KMS-11 (cell line): Measurements from ENCODE around the gene APCDD1.

Experiments used
- H2AFZ ChIP-seq: fragments of 200-600 bp; sonication (generic); 2 replicates; pipeline ENCODE4 v1.6.1; 2016; ENCODE audit warnings: antibody characterized with exemption, mixed run types, low read depth
- H3K27ac ChIP-seq: fragments of 200-600 bp; sonication (generic); 2 replicates; pipeline ENCODE4 v1.6.1; 2016; ENCODE audit warnings: mild to moderate bottlenecking, mixed run types
- H3K27me3 ChIP-seq: fragments of 200-600 bp; sonication (generic); 2 replicates; pipeline ENCODE4 v1.6.1; 2017; ENCODE audit warnings: mild to moderate bottlenecking, low read depth, mixed run types, moderate library complexity; ENCODE audit not compliant: insufficient read depth
- H3K36me3 ChIP-seq: fragments of 200-600 bp; sonication (generic); 2 replicates; pipeline ENCODE4 v1.6.1; 2017; ENCODE audit warnings: mild to moderate bottlenecking, mixed run types; ENCODE audit not compliant: insufficient read depth
- H3K4me1 ChIP-seq: fragments of 200-600 bp; sonication (generic); 2 replicates; pipeline ENCODE4 v1.6.1; 2016; ENCODE audit warnings: mild to moderate bottlenecking, low read depth, mixed run types; ENCODE audit not compliant: poor library complexity, severe bottlenecking
- H3K4me2 ChIP-seq: fragments of 200-600 bp; sonication (generic); 2 replicates; pipeline ENCODE4 v1.7.0; 2016; ENCODE audit warnings: mild to moderate bottlenecking, mixed run types
- H3K4me3 ChIP-seq: fragments of 200-600 bp; sonication (generic); IDR thresholded peaks from 2 replicates; pipeline ENCODE4 v1.6.1; 2017; ENCODE audit warnings: low read depth, low read length, mixed read lengths; ENCODE audit not compliant: insufficient read depth
- H3K79me2 ChIP-seq: fragments of 200-600 bp; sonication (generic); 2 replicates; pipeline ENCODE4 v1.6.1; 2016; ENCODE audit warnings: low read depth, mixed run types; ENCODE audit not compliant: insufficient read depth
- H3K9ac ChIP-seq: fragments of 200-600 bp; sonication (generic); 2 replicates; pipeline ENCODE4 v1.6.1; 2016; ENCODE audit warnings: mild to moderate bottlenecking, mixed run types
- H4K20me1 ChIP-seq: fragments of 200-600 bp; sonication (generic); 2 replicates; pipeline ENCODE4 v1.6.1; 2016; ENCODE audit warnings: mild to moderate bottlenecking, mixed run types; ENCODE audit not compliant: insufficient read depth
- TF ChIP-seq, protein P1 (sequence below): fragments of 200-600 bp; sonication (generic); conservative IDR thresholded peaks from 2 replicates; pipeline ENCODE4 v1.6.1; 2017; ENCODE audit warnings: low read depth, mild to moderate bottlenecking, antibody characterized with exemption, low read length, moderate library complexity, mixed read lengths

APCDD1 gene

DNA sequence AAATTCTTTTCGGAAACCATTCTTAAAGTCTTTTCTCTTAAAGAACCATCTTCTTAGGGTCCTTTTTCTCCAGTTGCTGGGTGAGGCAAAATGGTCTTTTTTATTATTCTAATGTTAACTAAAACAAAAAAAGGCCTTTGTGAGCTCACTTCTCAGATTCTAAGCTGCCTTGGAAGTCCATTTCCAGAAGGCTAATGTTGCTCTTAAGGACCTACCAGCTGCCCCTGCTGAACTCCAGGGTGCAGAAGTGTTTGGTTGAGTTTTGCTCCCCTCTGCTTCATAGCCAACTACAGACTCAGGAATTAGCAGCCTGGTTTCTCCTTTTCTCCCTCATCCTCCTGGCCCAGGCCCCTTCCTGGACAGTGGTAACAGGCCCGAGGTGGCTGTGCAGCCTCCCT, 23.4 kb downstream of the APCDD1 start:
- no peak overlapping the region for H3K9ac ChIP-seq
- H3K4me1 ChIP-seq, result no peaks in the 10 kb centered on the region
- H4K20me1 ChIP-seq, result no peaks in the 10 kb centered on the region
- TF ChIP-seq, protein P1, sequence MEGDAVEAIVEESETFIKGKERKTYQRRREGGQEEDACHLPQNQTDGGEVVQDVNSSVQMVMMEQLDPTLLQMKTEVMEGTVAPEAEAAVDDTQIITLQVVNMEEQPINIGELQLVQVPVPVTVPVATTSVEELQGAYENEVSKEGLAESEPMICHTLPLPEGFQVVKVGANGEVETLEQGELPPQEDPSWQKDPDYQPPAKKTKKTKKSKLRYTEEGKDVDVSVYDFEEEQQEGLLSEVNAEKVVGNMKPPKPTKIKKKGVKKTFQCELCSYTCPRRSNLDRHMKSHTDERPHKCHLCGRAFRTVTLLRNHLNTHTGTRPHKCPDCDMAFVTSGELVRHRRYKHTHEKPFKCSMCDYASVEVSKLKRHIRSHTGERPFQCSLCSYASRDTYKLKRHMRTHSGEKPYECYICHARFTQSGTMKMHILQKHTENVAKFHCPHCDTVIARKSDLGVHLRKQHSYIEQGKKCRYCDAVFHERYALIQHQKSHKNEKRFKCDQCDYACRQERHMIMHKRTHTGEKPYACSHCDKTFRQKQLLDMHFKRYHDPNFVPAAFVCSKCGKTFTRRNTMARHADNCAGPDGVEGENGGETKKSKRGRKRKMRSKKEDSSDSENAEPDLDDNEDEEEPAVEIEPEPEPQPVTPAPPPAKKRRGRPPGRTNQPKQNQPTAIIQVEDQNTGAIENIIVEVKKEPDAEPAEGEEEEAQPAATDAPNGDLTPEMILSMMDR, result no peak
- H2AFZ ChIP-seq, result no peak overlapping the region
- H3K36me3 ChIP-seq, result no peaks in the 10 kb centered on the region
- H3K4me2 ChIP-seq, result no peak overlapping the region
- H3K27me3 ChIP-seq, result no peaks in the 10 kb centered on the region
- H3K4me3 ChIP-seq, result no peak overlapping the region
- H3K79me2 ChIP-seq, result no peaks in the 10 kb centered on the region
- no peak overlapping the region for H3K27ac ChIP-seq

DNA sequence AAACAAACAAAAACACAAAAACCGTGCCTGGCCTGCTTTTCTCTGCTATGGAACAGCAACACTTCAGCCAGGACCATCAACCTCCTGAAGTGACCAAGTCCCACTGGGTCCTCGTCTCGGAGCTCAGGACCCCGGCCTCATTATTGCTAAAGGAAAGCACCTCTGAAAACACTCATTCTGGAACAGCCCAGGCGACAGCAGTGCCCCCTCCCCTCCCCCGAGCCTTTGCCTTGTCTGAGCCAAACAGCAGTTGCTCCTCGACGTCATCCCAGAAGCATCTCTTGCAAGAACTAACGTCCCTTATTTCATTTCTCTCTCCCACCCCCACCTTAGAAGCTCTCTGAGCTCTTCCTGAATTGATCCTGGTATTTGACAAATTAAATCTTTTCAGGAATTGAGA, 27.4 kb downstream of the APCDD1 start:
- Histone ChIP-seq H3K27ac (no peak overlapping the region), H3K4me3 (no peak overlapping the region), H3K27me3 (no peaks in the 10 kb centered on the region), H3K9ac (no peak overlapping the region), H3K4me2 (no peak overlapping the region), H3K79me2 (no peaks in the 10 kb centered on the region), H4K20me1 (no peaks in the 10 kb centered on the region), H3K4me1 (no peaks in the 10 kb centered on the region), H3K36me3 (no peaks in the 10 kb centered on the region), H2AFZ (no peak overlapping the region)
- TF ChIP-seq, protein P1, result no peak

DNA sequence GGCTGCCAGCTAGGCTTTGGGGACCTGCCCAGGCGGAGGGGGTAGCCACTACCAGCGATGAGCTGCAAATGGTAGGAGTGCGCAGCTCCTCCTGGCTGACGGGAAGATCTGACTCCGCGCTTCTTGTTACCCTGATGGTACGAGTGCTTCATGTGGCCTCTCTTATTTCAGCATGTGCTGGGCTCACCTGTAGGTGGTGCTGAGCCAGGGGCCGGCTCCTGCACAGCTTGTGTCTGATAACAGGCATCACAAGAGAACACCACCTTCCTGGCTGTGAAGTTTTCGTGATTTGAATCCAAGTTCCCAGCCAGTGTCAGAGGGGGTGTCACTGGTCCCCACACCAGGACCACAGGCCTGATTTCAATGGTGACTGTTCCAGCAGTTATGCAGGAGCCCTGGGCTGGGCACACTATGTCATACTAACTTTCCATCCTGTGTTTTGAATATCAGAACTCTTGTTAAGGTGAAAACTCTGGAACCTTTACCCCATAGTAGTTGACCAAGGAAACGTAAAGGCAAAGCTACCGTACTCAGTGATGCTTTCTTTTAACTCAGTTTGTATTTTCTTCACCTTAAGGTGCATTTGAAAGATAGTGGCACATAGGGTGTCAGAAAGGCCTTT, 28.0 kb downstream of the APCDD1 start:
- Histone ChIP-seq H4K20me1 (no peaks in the 10 kb centered on the region), H3K36me3 (no peaks in the 10 kb centered on the region), H3K27ac (no peak overlapping the region), H3K4me2 (no peak overlapping the region), H3K9ac (no peak overlapping the region), H3K79me2 (no peaks in the 10 kb centered on the region), H3K4me1 (no peaks in the 10 kb centered on the region), H3K27me3 (no peaks in the 10 kb centered on the region), H3K4me3 (no peak overlapping the region), H2AFZ (no peak overlapping the region)
- TF ChIP-seq, protein P1, result no peak

DNA sequence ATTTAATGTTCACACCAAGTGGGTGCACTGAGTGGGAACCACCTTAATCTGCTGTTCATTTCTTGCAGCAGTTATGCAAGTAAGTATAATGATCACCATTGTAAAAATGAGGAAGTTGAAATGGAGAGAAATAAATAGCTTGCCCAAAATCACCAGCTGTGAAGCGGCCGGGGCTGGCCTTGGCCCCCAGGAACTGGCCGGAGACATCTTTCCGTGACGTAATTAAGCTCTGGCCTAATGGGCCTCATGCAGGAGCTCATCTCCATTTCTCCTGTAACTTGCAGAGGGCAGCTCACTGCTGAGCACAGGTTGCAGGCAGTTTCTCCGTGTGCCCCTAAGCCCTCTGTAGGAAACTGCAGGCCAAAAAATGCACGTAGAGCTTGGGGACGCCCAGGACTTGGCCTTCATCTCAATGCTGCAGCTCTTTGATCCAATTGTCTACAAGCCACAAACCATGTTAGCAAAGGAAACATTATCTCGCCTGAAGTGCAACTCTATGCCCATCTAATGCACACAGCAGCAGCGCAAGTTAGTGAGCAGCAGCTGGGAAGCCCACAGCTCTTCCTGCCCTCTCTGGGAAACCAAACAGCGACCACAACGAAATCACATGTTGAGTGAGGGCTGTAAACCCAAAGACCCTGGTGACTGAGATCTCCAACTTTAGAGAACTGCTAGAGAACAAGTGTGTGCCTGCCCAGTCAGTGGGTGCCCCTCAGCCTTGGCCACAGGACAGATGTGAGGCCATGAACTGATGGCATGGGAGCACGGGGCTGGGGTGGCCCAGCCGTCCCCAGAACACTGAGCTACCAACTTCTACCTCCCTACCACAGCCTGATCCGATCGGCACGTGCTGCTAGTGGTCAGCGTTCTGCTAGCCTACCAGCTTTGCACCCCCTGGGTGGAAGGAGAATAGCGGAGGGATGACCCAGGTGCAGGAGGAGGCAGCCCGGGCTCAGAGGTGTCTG, 28.8 kb downstream of the APCDD1 start:
- no peak overlapping the region for H3K4me2 ChIP-seq
- H3K27me3 ChIP-seq, result no peaks in the 10 kb centered on the region
- no peak overlapping the region for H3K9ac ChIP-seq
- no peak overlapping the region for H3K4me3 ChIP-seq
- no peaks in the 10 kb centered on the region for H3K36me3 ChIP-seq
- no peaks in the 10 kb centered on the region for H4K20me1 ChIP-seq
- H3K27ac ChIP-seq, result no peak overlapping the region
- H2AFZ ChIP-seq, result no peak overlapping the region
- no peaks in the 10 kb centered on the region for H3K79me2 ChIP-seq
- TF ChIP-seq, protein P1, result no peak
- no peaks in the 10 kb centered on the region for H3K4me1 ChIP-seq
